H9 (cell line): ENCODE results near the gene EDIL3. TPM values are rescaled to one million over a fixed set of nuclear protein-coding genes. Genes with fewer than 3 reads are reported as not detected.

ENCODE experiments used
- DNase-seq: peaks from one replicate; pipeline ENCODE4 v3.0.0-alpha.2; 2017
- H2AFZ ChIP-seq: one replicate; pipeline ENCODE4 v1.6.1; 2013; ENCODE audit warnings: mild to moderate bottlenecking, low read length, control low read depth, moderate library complexity
- H2AK5ac ChIP-seq: 2 replicates; pipeline ENCODE4 v1.6.1; 2013; ENCODE audit warnings: low read length, control low read depth, mixed read lengths; ENCODE audit not compliant: insufficient read length
- H2BK120ac ChIP-seq: one replicate; pipeline ENCODE4 v1.6.1; 2013; ENCODE audit warnings: low read depth, mild to moderate bottlenecking, low read length, control low read depth, inconsistent platforms; ENCODE audit not compliant: poor library complexity, severe bottlenecking
- H2BK12ac ChIP-seq: 2 replicates; pipeline ENCODE4 v1.6.1; 2013; ENCODE audit warnings: low read length, control low read depth, mixed read lengths, low read depth; ENCODE audit not compliant: insufficient read length
- H2BK15ac ChIP-seq: 2 replicates; pipeline ENCODE4 v1.6.1; 2013; ENCODE audit warnings: low read depth, low read length, control low read depth
- H2BK20ac ChIP-seq: one replicate; pipeline ENCODE4 v1.6.1; 2013; ENCODE audit warnings: low read depth, mild to moderate bottlenecking, low read length, control low read depth, inconsistent platforms; ENCODE audit not compliant: poor library complexity, severe bottlenecking
- H2BK5ac ChIP-seq: 2 replicates; pipeline ENCODE4 v1.6.1; 2013; ENCODE audit warnings: low read length, control low read depth, mixed read lengths; ENCODE audit not compliant: insufficient read length
- H3K14ac ChIP-seq: 2 replicates; pipeline ENCODE4 v1.6.1; 2013; ENCODE audit warnings: low read length, control low read depth; ENCODE audit not compliant: insufficient read depth
- H3K18ac ChIP-seq: 2 replicates; pipeline ENCODE4 v1.6.1; 2013; ENCODE audit warnings: low read depth, mild to moderate bottlenecking, mixed read lengths, low read length, control low read depth; ENCODE audit not compliant: insufficient read length
- H3K23ac ChIP-seq: 2 replicates; pipeline ENCODE4 v1.6.1; 2013; ENCODE audit warnings: low read length, control low read depth, mixed read lengths, low read depth; ENCODE audit not compliant: insufficient read length
- H3K23me2 ChIP-seq: 2 replicates; pipeline ENCODE4 v1.6.1; 2013; ENCODE audit warnings: low read depth, mild to moderate bottlenecking, mixed read lengths, low read length, control low read depth; ENCODE audit not compliant: insufficient read length, poor library complexity, severe bottlenecking
- H3K27ac ChIP-seq: 2 replicates; pipeline ENCODE4 v1.5.1; 2013; ENCODE audit warnings: low read length, control low read depth, mixed read lengths, low read depth; ENCODE audit not compliant: insufficient read length
- H3K27me3 ChIP-seq: 2 replicates; pipeline ENCODE4 v1.6.1; 2013; ENCODE audit warnings: low read length, control low read depth, inconsistent platforms; ENCODE audit not compliant: insufficient read depth
- H3K4ac ChIP-seq: 2 replicates; pipeline ENCODE4 v1.6.1; 2013; ENCODE audit warnings: low read depth, mild to moderate bottlenecking, control low read depth, inconsistent platforms, low read length, moderate library complexity
- H3K4me1 ChIP-seq: 2 replicates; pipeline ENCODE4 v1.6.1; 2013; ENCODE audit warnings: low read length, control low read depth, inconsistent platforms; ENCODE audit not compliant: insufficient read depth
- H3K4me2 ChIP-seq: 2 replicates; pipeline ENCODE4 v1.6.1; 2013; ENCODE audit warnings: low read length, control low read depth, mixed read lengths; ENCODE audit not compliant: insufficient read length, insufficient read depth
- H3K56ac ChIP-seq: 2 replicates; pipeline ENCODE4 v1.6.1; 2013; ENCODE audit warnings: low read depth, mild to moderate bottlenecking, mixed read lengths, low read length, control low read depth; ENCODE audit not compliant: insufficient read length
- H3K79me1 ChIP-seq: 2 replicates; pipeline ENCODE4 v1.6.1; 2013; ENCODE audit warnings: low read depth, mild to moderate bottlenecking, moderate library complexity, low read length, control low read depth, inconsistent platforms; ENCODE audit not compliant: insufficient read depth, poor library complexity, severe bottlenecking
- H3K79me2 ChIP-seq: 2 replicates; pipeline ENCODE4 v1.6.1; 2013; ENCODE audit warnings: low read length, control low read depth, inconsistent platforms; ENCODE audit not compliant: insufficient read depth
- H3K9ac ChIP-seq: 2 replicates; pipeline ENCODE4 v1.6.1; 2013; ENCODE audit warnings: low read length, control low read depth, mixed read lengths; ENCODE audit not compliant: insufficient read length; ENCODE audit errors: extremely low read depth
- H3K9me3 ChIP-seq: one replicate; pipeline ENCODE4 v1.6.1; 2013; ENCODE audit warnings: low read depth, low read length, inconsistent platforms; ENCODE audit not compliant: control insufficient read depth
- H3T11ph ChIP-seq: one replicate; pipeline ENCODE4 v1.6.1; 2013; ENCODE audit warnings: mild to moderate bottlenecking, low read length, control low read depth, inconsistent platforms
- H4K20me1 ChIP-seq: one replicate; pipeline ENCODE4 v1.6.1; 2013; ENCODE audit not compliant: control insufficient read depth, insufficient read length, insufficient read depth
- H4K5ac ChIP-seq: 2 replicates; pipeline ENCODE4 v1.6.1; 2013; ENCODE audit warnings: low read depth, mild to moderate bottlenecking, mixed read lengths, low read length, control low read depth; ENCODE audit not compliant: insufficient read length
- H4K8ac ChIP-seq: replicated peaks from 2 replicates; pipeline ENCODE4 v1.6.1; 2013; ENCODE audit warnings: low read length, control low read depth, mixed read lengths, low read depth; ENCODE audit not compliant: insufficient read length
- H4K91ac ChIP-seq: 2 replicates; pipeline ENCODE4 v1.6.1; 2013; ENCODE audit warnings: low read depth, mild to moderate bottlenecking, moderate library complexity, mixed read lengths, low read length, control low read depth; ENCODE audit not compliant: insufficient read length
- H3K27ac Mint-ChIP-seq, 3 experiments: 2 replicates in 2 of 3; 3 replicates in 1 of 3; pipeline ENCODE4 v1.8.0; 2020 to 2021; ENCODE audit warnings: mixed read lengths in 3 of 3, mild to moderate bottlenecking in 1 of 3, moderate library complexity in 1 of 3
- H3K27me3 Mint-ChIP-seq: 2 replicates; pipeline ENCODE4 v1.8.0; 2021; ENCODE audit warnings: low read depth, mild to moderate bottlenecking, moderate library complexity, mixed read lengths
- H3K36me3 Mint-ChIP-seq, 3 experiments: 2 replicates in 2 of 3; 3 replicates in 1 of 3; pipeline ENCODE4 v1.8.0; 2020 to 2021; ENCODE audit warnings: low read depth in 3 of 3, mixed read lengths in 3 of 3; ENCODE audit not compliant: insufficient read depth in 1 of 3
- H3K4me1 Mint-ChIP-seq, 2 experiments: 2 replicates each; pipeline ENCODE4 v1.8.0; 2020; ENCODE audit warnings: mixed read lengths in 2 of 2
- H3K4me3 Mint-ChIP-seq, 2 experiments: 2 replicates in 1 of 2; 3 replicates in 1 of 2; pipeline ENCODE4 v1.8.0; 2020 to 2021; ENCODE audit warnings: mild to moderate bottlenecking in 2 of 2, mixed read lengths in 2 of 2, moderate library complexity in 1 of 2
- H3K9me3 Mint-ChIP-seq, 2 experiments: 2 replicates in 1 of 2; 3 replicates in 1 of 2; pipeline ENCODE4 v1.8.0; 2020; ENCODE audit warnings: mild to moderate bottlenecking in 2 of 2, mixed read lengths in 2 of 2, moderate library complexity in 1 of 2
- CTCF ChIP-seq: fragments of 200-600 bp; sonication (generic); conservative IDR thresholded peaks from 3 replicates; pipeline ENCODE4 v1.8.0; 2021; ENCODE audit warnings: antibody characterized with exemption, mild to moderate bottlenecking
- WGBS: extraction: QIAGEN DNeasy Blood & Tissue Kit; methylation state at CpG from one replicate; pipeline ENCODE4 v1.1.7; 2013; ENCODE audit warnings: missing lambda C conversion rate, low lambda C conversion rate, mixed read lengths; ENCODE audit not compliant: insufficient read length; ENCODE audit errors: extremely low coverage; 5-methylcytosine and 5-hydroxymethylcytosine counted together
- total RNA-seq: library from RNA; stranded (reverse); gene quantifications from 2 replicates; pipeline ENCODE4 v1.2.1, GENCODE V29; 2021

Gene EDIL3
- total RNA-seq, 1 experiment from 2014 or later, result 61.9 TPM

GRCh38 chr5:84036842-84037241 lies 347.8 kb downstream of the EDIL3 start:
- Histone ChIP-seq H2AK5ac (no peak overlapping the region), H2BK15ac (no peak overlapping the region), H4K91ac (no peak overlapping the region), H3K18ac (no peak overlapping the region), H4K20me1 (no peaks in the 10 kb centered on the region), H3K14ac (no peak overlapping the region), H3K79me1 (no peaks in the 10 kb centered on the region), H4K8ac (no peak overlapping the region), H3K4me1 (no peaks in the 10 kb centered on the region), H2AFZ (no peak overlapping the region), H3K23ac (no peak overlapping the region), H2BK12ac (no peak overlapping the region), H3K79me2 (no peaks in the 10 kb centered on the region), H3K56ac (no peak overlapping the region), H3K9me3 (no peaks in the 10 kb centered on the region), H3K23me2 (no peaks in the 10 kb centered on the region), H3K4ac (no peak overlapping the region), H3K9ac (no peak overlapping the region), H3K27me3 (no peaks in the 10 kb centered on the region), H2BK120ac (no peak overlapping the region), H3T11ph (no peak overlapping the region), H2BK5ac (no peak overlapping the region), H3K27ac (no peak overlapping the region), H4K5ac (no peak overlapping the region), H3K4me2 (no peak overlapping the region), H2BK20ac (no peak overlapping the region)
- no peak for TF ChIP-seq CTCF
- Mint-ChIP-seq H3K4me1 (peaks cover 18 to 31% of the 10 kb centered on the region in 2 experiments), H3K36me3 (peaks cover 0 to 4% (median 0%) of the 10 kb centered on the region in 3 experiments; a peak in 3 of 7 replicates), H3K9me3 (no peaks in the 10 kb centered on the region), H3K4me3 (no peak overlapping the region), H3K27me3 (no peaks in the 10 kb centered on the region), H3K27ac (peak overlapping the region in 2 of 3 experiments; percentile 92 to 94; a peak in 4 of 7 replicates)
- DNase-seq, result peak; percentile 31
- no CpG with 5 or more reads among the region's 1 CpG for WGBS
